OCI-LY1 (cell line): ENCODE measurements around the gene LRMDA.

Experiments
- H2AFZ ChIP-seq: fragments of 200-600 bp; sonication (generic), shearing (Covaris generic); 2 replicates; pipeline ENCODE4 v1.6.0; 2014; ENCODE audit warnings: antibody characterized with exemption, mild to moderate bottlenecking, low read length
- H3F3A ChIP-seq: fragments of 200-600 bp; sonication (generic), shearing (Covaris generic); 2 replicates; pipeline ENCODE4 v1.6.0; 2014; ENCODE audit warnings: mild to moderate bottlenecking, antibody characterized with exemption, low read length, moderate library complexity; ENCODE audit not compliant: insufficient read depth
- H3K27ac ChIP-seq: fragments of 200-600 bp; sonication (generic); 2 replicates; pipeline ENCODE4 v1.5.1; 2014; ENCODE audit warnings: low read length, mixed run types, mild to moderate bottlenecking, low read depth; ENCODE audit not compliant: poor library complexity, severe bottlenecking
- H3K27me3 ChIP-seq: fragments of 200-600 bp; sonication (generic); 2 replicates; pipeline ENCODE4 v1.6.0; 2014; ENCODE audit warnings: antibody characterized with exemption, mild to moderate bottlenecking, low read length, moderate library complexity; ENCODE audit not compliant: insufficient read depth
- H3K36me3 ChIP-seq: fragments of 200-600 bp; sonication (generic); 2 replicates; pipeline ENCODE4 v1.6.1; 2014; ENCODE audit warnings: mild to moderate bottlenecking, antibody characterized with exemption, low read length, moderate library complexity, mixed read lengths; ENCODE audit not compliant: insufficient read depth
- H3K4me1 ChIP-seq: fragments of 200-600 bp; sonication (generic); 2 replicates; pipeline ENCODE4 v1.5.1; 2014; ENCODE audit warnings: mild to moderate bottlenecking, low read length, moderate library complexity; ENCODE audit not compliant: insufficient read depth, severe bottlenecking
- H3K4me2 ChIP-seq: fragments of 200-600 bp; sonication (generic), shearing (Covaris generic); 2 replicates; pipeline ENCODE4 v1.6.1; 2014; ENCODE audit warnings: low read length
- H3K4me3 ChIP-seq: fragments of 200-600 bp; sonication (generic); 2 replicates; pipeline ENCODE4 v1.5.1; 2014; ENCODE audit warnings: low read length, low read depth, mild to moderate bottlenecking, mixed read lengths; ENCODE audit not compliant: poor library complexity, severe bottlenecking
- H3K79me2 ChIP-seq: fragments of 200-600 bp; shearing (Covaris generic); 2 replicates; pipeline ENCODE4 v1.6.1; 2016; ENCODE audit warnings: mixed run types, low read length, mixed read lengths; ENCODE audit not compliant: insufficient read depth
- H3K9ac ChIP-seq: fragments of 200-600 bp; sonication (generic), shearing (Covaris generic); 2 replicates; pipeline ENCODE4 v1.6.1; 2014; ENCODE audit warnings: mild to moderate bottlenecking, low read length, mixed read lengths
- H3K9me2 ChIP-seq: fragments of 200-600 bp; sonication (generic), shearing (Covaris generic); 2 replicates; pipeline ENCODE4 v1.6.1; 2014; ENCODE audit warnings: low read depth, mild to moderate bottlenecking, low read length, mixed read lengths
- H3K9me3 ChIP-seq: fragments of 200-600 bp; shearing (Covaris generic); 2 replicates; pipeline ENCODE4 v1.6.1; 2014; ENCODE audit warnings: low read length, mixed read lengths
- H4K20me1 ChIP-seq: fragments of 200-600 bp; sonication (generic), shearing (Covaris generic); 2 replicates; pipeline ENCODE4 v1.6.0; 2016; ENCODE audit warnings: mild to moderate bottlenecking, low read length; ENCODE audit not compliant: insufficient read depth
- EZH2 ChIP-seq: fragments of 200-600 bp; sonication (generic), shearing (Covaris generic); IDR thresholded peaks from 2 replicates; pipeline ENCODE4 v1.8.0; 2017; ENCODE audit warnings: borderline replicate concordance, mixed run types, mild to moderate bottlenecking, antibody characterized with exemption, low read length, moderate library complexity, mixed read lengths
- TF ChIP-seq, protein P1 (sequence below): fragments of 200-600 bp; sonication (generic), shearing (Covaris generic); IDR thresholded peaks from 2 replicates; pipeline ENCODE4 v1.5.1; 2017; ENCODE audit warnings: mild to moderate bottlenecking, antibody characterized with exemption, low read length, moderate library complexity, mixed read lengths

LRMDA gene

DNA sequence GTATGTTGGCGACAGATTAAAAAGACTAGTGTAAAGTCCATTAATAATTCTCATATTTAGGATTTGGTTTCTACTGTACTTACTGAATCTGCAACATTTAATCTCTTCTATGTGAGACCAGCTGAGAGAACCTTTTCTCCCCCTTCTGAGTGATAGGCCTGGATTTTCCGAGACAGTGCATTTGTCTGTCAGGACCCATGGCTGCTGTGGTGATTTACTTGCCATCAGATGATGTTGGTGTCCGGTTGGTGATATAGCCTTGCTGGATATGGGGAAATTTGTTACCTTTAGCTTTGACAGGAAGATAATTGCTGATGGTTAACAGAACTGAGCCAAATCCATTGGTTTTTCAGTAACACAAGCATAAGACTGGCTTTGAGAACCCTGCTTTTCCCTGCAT is 517.2 kb downstream of the LRMDA start:
- no peaks in the 10 kb centered on the region for H3F3A ChIP-seq
- no peaks in the 10 kb centered on the region for H3K9me2 ChIP-seq
- no peak overlapping the region for H3K27ac ChIP-seq
- no peaks in the 10 kb centered on the region for H4K20me1 ChIP-seq
- TF ChIP-seq, protein P1, sequence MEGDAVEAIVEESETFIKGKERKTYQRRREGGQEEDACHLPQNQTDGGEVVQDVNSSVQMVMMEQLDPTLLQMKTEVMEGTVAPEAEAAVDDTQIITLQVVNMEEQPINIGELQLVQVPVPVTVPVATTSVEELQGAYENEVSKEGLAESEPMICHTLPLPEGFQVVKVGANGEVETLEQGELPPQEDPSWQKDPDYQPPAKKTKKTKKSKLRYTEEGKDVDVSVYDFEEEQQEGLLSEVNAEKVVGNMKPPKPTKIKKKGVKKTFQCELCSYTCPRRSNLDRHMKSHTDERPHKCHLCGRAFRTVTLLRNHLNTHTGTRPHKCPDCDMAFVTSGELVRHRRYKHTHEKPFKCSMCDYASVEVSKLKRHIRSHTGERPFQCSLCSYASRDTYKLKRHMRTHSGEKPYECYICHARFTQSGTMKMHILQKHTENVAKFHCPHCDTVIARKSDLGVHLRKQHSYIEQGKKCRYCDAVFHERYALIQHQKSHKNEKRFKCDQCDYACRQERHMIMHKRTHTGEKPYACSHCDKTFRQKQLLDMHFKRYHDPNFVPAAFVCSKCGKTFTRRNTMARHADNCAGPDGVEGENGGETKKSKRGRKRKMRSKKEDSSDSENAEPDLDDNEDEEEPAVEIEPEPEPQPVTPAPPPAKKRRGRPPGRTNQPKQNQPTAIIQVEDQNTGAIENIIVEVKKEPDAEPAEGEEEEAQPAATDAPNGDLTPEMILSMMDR, result no peak
- TF ChIP-seq EZH2, result no peak
- H2AFZ ChIP-seq, result no peak overlapping the region
- no peaks in the 10 kb centered on the region for H3K27me3 ChIP-seq
- H3K4me2 ChIP-seq, result no peak overlapping the region
- no peaks in the 10 kb centered on the region for H3K79me2 ChIP-seq
- H3K4me3 ChIP-seq, result no peak overlapping the region
- no peaks in the 10 kb centered on the region for H3K9me3 ChIP-seq
- H3K9ac ChIP-seq, result no peak overlapping the region
- H3K36me3 ChIP-seq, result no peaks in the 10 kb centered on the region
- no peaks in the 10 kb centered on the region for H3K4me1 ChIP-seq

DNA sequence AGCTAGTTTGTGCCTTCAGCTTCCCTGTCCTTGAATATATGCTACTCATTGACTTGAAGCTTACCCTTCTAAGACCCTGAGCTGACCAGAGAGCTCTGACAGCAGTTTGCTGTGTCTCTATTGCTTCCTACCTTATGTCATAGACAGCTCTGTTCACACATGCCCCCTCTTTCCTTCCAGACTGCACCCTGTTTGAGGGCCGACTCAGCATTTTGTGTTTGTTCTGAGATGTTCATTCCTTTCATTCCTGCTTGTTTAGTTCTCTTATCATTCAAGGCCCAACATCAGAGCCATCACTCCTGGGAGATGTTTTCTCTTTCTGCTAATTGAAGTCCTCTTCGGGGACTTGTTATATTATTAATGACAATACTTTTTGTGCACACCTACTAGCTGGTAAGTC is 518.9 kb downstream of the LRMDA start:
- no peaks in the 10 kb centered on the region for H3K79me2 ChIP-seq
- no peaks in the 10 kb centered on the region for H3K4me1 ChIP-seq
- H3K4me2 ChIP-seq, result no peak overlapping the region
- no peaks in the 10 kb centered on the region for H3K9me2 ChIP-seq
- TF ChIP-seq, protein P1, result no peak
- no peak for TF ChIP-seq EZH2
- H3K9ac ChIP-seq, result no peak overlapping the region
- H3K36me3 ChIP-seq, result no peaks in the 10 kb centered on the region
- no peak overlapping the region for H3K27ac ChIP-seq
- H4K20me1 ChIP-seq, result no peaks in the 10 kb centered on the region
- H3K27me3 ChIP-seq, result no peaks in the 10 kb centered on the region
- no peaks in the 10 kb centered on the region for H3F3A ChIP-seq
- H3K4me3 ChIP-seq, result no peak overlapping the region
- no peaks in the 10 kb centered on the region for H3K9me3 ChIP-seq
- H2AFZ ChIP-seq, result no peak overlapping the region

DNA sequence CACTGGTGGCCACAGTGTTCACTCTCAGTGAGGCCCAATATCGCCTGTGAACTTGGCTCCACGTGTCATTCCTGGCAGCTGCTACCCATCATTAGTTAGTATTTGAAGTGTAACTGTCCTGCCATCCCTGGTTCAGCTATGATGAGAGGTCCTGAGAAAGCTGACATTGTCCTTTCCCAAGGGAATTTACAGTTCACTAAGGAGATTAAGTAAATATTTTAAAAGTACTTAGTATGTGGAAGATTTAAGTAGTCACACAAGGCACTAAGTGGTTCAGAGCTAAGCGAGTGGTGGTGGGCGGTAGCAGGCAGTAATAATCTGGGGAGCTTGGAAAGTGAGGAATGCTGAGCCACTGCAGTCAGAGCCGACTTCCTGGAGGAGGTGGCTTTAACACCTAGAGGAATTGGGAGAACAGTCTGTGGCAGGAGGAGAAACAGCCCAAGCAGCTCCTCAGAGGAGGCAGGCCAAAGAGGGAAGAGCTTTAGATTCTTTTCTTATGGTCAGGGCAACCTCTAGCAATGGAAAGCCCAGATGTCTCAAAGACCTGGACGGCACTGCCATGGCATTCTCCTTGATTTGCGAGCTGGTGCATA is 519.7 kb downstream of the LRMDA start:
- TF ChIP-seq EZH2, result no peak
- TF ChIP-seq, protein P1, result no peak
- no peaks in the 10 kb centered on the region for H3K36me3 ChIP-seq
- H3K4me1 ChIP-seq, result no peaks in the 10 kb centered on the region
- H3K9me2 ChIP-seq, result no peaks in the 10 kb centered on the region
- H3K9me3 ChIP-seq, result no peaks in the 10 kb centered on the region
- no peaks in the 10 kb centered on the region for H3F3A ChIP-seq
- no peak overlapping the region for H3K27ac ChIP-seq
- no peak overlapping the region for H3K4me2 ChIP-seq
- H3K79me2 ChIP-seq, result no peaks in the 10 kb centered on the region
- no peak overlapping the region for H3K4me3 ChIP-seq
- H3K9ac ChIP-seq, result no peak overlapping the region
- no peaks in the 10 kb centered on the region for H4K20me1 ChIP-seq
- no peak overlapping the region for H2AFZ ChIP-seq
- H3K27me3 ChIP-seq, result no peaks in the 10 kb centered on the region
